GM18951 (cell line): ENCODE data around the gene VSNL1.

Source experiments
- POLR2A ChIP-seq: IDR thresholded peaks from 4 replicates; pipeline ENCODE4 v1.6.1; 2011; ENCODE audit warnings: mild to moderate bottlenecking; ENCODE audit not compliant: insufficient read length, insufficient read depth; ENCODE audit errors: extremely low read depth
- in situ Hi-C: fragments of 300-500 bp; cut with MboI; formaldehyde crosslinking; loops from one replicate; pipeline ENCODE4 v1.12.0; 2022; ENCODE audit warnings: low sequenced_read_pairs, mixed read lengths, inconsistent platforms; ENCODE audit not compliant: unreplicated experiment

Gene VSNL1

DNA sequence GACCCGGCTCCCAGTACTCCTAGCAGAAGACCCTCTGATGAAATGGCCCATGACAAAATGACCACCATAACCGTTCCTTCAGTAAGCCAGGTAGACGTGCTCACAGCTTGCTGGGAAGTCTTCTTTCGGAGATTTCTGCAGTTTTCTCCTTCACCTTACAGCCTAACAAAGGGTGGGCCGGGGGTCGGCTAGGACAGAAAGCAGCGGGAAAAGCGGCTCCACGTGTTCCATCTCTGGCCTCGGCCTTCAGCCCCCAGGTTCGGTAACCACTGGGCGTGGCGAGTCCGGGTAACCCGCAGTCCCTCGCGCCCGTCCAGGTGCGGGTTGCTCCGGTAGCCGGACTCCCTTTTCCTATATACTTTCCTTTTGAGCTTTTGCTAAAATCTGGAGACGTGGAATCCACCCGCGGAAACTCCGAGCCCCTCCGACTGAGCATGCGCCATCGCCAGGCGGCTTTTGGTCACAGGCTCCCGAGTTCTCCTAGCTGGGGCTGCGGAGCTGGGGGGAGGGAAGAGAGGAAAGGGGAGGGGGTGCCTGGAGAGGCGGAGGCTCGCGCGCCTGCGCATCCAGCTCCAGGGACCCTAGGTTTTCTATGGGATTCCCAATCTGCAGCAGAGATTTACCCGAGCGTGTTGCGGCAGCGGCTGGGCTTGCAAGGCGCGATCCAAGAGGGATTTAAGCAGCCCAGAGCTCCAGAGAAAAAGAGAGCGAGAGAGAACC, at the start of gene VSNL1:
TSS of gene VSNL1 (plus strand) at position 604 of the 720 bp plus-strand sequence. CDS start 51,379 bp downstream, outside the sequence.
- in situ Hi-C loops: no loop called here
- no peak for TF ChIP-seq POLR2A

DNA sequence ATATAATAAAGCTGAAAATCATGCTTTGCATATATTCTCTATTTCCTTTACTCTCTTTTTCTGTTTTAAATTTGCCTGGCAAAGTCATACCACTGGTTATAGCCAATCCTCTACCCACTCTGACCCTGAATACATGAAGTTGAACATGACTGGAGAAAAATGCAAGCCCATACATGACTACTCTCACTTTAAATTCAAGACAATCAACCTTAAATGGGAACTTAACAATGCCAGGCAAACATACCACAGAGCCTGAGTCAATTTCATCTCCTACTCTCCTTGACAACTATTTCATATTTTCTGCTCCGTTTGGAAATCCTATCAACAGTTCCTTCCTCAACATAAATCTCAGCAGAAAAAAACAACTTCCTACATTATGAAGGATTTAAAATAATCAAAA, 44.9 kb upstream of the VSNL1 start:
- in situ Hi-C loops: no loop called here
- no peak for TF ChIP-seq POLR2A

DNA sequence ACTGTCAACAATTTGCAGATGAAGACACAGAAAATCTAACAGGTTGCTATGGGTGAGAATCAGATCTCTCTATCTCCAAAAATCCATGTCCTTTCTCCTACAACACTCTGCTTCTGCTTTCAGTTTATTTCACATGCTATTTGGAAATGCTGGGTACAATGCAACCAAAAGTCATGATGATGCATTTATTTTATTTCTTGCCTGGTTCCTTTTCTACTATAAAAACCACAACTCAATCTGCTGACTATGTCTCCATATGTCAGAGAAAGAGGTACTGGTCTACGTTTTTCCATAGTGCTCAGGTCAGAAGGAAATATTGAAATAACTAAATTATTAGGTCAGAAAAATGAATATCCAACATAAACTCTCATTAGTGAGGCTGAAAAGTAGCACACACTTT, 42.8 kb upstream of the VSNL1 start:
- TF ChIP-seq POLR2A: no peak

DNA sequence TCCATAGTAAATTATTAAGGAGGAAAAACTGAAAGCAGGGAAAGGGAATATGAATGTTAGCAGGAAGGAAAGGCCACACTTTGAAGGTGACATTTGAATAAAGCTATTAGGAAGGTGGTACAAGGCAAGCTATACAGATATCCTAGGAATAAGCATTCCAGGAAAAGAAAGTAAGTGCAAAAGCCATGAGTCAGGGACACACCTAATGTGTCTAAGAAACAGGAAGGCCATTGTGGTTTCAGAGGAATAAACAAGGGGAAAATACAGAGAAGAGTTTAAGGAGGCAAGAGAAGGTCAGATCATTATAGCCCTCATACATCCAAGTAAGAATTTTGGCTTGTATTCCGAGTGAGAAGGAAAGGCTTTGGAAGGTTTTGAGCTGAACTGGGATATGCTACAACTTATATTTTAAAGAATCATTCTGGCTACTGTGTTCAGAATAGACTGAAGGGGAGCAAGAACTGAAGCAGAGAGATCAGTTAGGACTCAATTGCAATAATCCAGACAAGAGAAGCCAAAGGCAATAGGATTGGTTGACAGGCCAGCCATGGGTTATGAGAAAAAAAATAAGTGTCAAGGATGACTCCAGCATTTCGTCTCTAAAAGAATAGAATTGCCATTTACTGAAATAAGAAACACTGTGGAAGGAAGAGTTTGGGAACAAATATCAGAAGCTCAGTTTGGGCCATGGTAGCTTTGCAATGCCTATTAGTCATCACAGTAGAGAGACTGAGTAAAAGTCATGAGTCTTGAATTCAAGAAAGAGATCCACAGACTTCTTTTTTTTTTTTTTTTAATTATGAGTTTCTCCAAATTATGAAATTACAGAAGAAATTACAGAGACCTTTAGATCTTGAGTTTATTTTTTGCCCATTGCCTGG, 33.5 kb upstream of the VSNL1 start:
- in situ Hi-C loops: no loop called here
- TF ChIP-seq POLR2A: no peak

More for the DNA sequence above, 42.8 kb upstream of the VSNL1 start:
- in situ Hi-C loops: no loop called here

DNA sequence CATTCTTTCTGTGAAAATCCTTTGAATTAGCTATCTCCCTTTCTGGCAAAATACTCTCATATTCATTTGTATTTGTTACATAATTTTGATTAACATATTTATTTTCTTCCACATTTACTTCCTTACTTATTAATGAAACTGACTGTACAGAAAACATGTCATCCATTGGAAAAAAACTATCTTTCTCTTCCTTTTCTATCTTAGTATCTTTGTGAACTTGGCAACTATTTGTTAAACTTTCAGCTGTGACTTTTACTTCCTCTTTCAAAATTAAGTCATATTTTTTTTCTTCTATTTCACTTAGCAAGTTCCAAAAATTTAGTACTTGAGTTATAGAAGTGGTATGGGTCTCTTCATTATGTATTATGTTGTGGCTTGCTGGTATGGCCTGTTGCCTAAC, 24.8 kb upstream of the VSNL1 start:
- in situ Hi-C loops: no loop called here
- TF ChIP-seq POLR2A: no peak

DNA sequence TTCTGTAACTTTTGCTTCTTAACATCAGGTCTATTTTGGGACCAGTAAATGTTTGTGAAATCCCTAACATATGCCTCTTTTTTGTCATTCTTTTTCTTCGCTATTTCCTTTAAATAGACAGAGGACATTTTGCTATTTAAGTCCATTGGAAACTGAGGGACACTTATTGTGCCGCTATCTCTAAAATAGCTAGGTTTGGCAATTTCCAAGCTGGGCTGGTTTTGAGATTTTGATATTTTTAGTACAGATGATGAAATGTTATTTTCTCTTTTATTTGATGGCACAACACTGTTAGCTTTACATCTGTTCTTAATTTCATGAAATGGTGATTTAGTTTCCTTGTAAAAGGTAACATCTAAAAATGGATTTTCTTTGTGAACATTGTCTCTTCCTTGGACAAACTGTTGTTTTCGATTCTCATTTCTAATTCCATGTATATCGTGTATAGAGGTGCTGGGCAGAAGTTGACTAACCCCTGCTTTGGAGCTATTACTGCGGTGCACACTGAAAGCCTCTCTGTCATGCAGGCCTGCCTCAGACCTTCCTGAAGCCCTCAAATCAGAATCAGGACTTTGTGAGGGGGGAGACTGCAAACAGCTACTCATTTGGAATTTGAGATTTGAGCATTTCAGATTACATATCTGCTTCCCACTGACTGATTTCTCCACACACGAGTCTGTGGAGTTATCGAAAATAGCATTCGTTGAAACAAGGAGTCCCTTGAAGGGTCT, 22.9 kb upstream of the VSNL1 start:
- in situ Hi-C loops: no loop called here

DNA sequence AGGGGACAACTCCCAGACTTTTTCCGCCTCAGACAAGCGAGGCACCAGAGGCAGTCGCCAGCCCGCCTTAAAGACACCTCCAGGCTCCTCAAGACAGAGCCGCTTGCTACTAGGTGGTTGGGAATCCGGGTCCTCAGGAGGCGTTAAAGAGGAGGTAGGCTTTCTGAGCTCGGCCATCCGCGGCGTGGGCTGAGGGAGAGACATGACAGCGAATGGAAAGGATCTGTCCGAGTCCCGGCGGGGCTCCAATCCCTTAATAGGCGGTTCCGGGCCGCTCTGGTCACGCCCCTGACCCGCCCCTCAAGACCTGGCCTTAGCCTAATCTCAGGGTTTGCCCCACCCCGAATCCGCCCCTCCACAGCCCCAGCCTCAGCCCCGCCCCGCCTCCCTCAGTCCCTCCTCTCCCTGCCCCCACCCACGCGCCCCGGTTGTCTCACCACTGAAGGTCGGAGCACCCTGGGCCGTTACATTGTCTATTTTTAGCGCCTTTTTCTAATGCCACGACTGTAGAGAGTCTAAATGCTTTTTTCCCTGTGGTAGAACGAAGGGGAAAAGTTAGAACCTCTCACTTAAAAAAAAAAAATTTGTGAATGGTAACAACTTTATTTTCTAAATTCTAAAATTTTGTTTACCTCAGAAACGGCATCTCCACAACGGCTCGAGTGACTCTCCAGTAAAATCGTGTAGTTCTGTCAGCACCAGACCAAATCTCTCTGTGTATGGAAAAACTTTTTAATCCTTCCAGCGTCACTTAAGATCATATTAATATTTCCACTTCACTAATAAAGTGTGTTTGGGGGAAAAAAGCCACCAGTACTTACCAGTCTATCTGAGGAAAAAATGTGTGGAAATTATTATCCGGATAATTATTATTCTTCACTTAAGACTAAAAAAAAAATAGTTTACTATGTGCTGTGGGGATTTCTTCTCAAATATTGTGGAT, 22.0 kb upstream of the VSNL1 start, which contains the start of gene RAD51AP2:
TSS of gene RAD51AP2 (minus strand) at position 229 of the 943 bp plus-strand sequence. CDS start at position 204, 25 bp downstream.
- peak; percentile 55 for TF ChIP-seq POLR2A
- in situ Hi-C loops: no loop called here

More for the DNA sequence above, 22.9 kb upstream of the VSNL1 start:
- TF ChIP-seq POLR2A: no peak

DNA sequence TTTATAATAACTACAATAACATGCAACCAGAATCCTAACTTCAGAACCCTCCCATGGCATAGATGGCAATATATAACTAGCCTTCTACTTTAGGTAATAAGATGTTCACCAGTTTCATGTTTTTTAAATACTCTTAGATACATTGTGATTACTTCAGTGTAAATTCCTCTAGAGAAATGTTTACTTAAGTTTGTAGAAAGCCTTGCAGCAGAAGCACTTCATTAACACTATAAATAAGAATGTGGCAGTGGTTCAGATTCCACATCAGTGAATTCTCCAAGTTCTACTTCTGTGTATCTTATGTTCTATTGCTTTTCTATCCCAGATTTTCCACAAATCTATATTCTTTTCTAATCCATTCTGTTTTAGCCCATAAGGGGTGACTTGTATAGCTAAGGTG, 21.0 kb upstream of the VSNL1 start:
- in situ Hi-C loops: no loop called here
- no peak for TF ChIP-seq POLR2A

DNA sequence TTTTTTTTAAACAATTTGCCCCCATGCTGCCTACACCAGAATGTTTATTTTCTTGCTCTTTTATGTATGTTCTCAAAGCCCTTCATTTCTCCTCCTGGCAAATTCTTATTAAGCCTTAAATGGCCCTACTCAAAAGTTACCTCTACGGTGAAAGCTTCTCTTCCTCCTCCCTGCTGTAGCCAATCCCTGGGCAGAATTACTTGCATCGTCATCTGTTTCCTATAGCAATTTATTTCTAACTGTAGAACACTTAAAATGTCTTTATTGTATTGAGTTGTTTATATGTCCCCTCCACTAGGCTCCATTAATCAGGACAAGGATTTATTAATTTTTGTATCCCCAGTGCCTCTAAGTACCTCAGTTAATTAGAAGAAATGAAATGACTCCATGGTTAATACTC, 19.7 kb upstream of the VSNL1 start:
- in situ Hi-C loops: no loop called here
- TF ChIP-seq POLR2A: no peak

DNA sequence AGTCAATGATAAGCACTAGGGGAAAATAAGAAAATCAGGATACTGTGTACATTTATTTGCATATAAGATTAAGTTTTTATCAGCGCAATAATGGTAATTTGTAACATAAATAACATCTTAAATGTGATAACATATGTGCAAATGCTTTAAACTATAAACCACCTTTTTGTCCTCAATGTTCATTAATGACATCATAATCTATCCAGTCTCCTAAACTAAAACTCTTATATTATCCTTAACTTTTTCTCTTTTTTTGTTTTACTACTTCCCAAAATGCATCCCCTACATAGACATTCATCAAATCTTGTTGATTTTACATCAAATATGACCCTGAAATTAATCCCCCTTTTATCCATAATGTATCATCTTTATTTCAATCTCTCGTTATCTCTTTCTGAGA, 18.9 kb upstream of the VSNL1 start:
- in situ Hi-C loops: no loop called here
- no peak for TF ChIP-seq POLR2A

DNA sequence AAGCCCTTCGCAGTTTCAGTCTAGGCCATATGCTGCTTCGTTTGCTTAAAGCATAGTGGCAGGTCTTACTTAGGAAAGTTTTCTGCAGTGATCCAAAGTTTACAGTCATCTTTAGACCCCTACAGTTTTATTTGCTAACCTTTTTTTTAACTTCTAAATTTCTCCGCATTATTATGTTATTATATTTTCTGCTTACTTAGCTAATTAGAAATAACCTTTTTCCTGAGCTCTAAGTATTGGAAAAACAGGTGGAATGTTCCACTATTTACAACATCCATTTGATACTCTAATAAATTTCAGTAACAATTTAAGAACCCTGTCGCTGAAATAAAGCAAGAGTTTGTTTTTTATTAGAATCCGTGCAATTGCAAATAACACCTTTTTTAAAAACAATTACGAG, 18.2 kb upstream of the VSNL1 start:
- in situ Hi-C loops: no loop called here
- no peak for TF ChIP-seq POLR2A

DNA sequence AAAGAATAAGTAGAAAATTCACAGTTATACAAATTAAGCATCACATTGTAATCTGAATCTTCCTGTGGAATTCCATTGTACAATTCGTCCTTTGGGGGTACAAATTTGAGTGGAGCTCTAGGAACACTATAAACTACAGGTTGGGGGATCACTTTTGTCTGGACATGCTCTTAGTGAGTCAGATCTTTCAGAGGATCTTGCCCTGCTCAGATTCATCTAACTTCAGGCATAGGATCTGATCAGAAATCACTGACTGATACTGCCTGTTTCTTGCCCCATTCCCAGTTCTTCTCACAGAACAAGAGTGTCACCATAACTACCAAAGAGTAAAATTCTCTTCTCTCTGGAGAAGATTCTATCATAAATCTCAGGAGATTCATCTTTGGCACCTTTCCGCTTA, 10.7 kb upstream of the VSNL1 start:
- in situ Hi-C loops: no loop called here
- no peak for TF ChIP-seq POLR2A
